IgD-negative memory B cell (primary cell): ENCODE data around the gene C12orf54. TPM values are rescaled to one million over a fixed set of nuclear protein-coding genes. Genes with fewer than 3 reads are reported as not detected.
A peak's percentile ranks its signal among the peaks of the same experiment; 100 is the strongest.
"Not testable (repeated sequence)": the region's sequence is repeated elsewhere in the genome, so short reads cannot be mapped to it uniquely, and the experiment has no call there.

Experiments
- H3K27ac Mint-ChIP-seq, 3 donors: one replicate each; pipeline ENCODE4 v1.8.0; 2020 to 2022; ENCODE audit warnings: mild to moderate bottlenecking in 3 of 3, mixed read lengths in 3 of 3, moderate library complexity in 1 of 3
- H3K27me3 Mint-ChIP-seq: one replicate; pipeline ENCODE4 v1.8.0; 2021; ENCODE audit warnings: mixed read lengths
- H3K36me3 Mint-ChIP-seq: one replicate; pipeline ENCODE4 v1.8.0; 2020; ENCODE audit warnings: mild to moderate bottlenecking, mixed read lengths
- H3K4me1 Mint-ChIP-seq, 3 donors: one replicate each; pipeline ENCODE4 v1.8.0; 2020 to 2022; ENCODE audit warnings: mixed read lengths in 3 of 3, mild to moderate bottlenecking in 1 of 3
- H3K4me3 Mint-ChIP-seq, 4 donors: one replicate each; pipeline ENCODE4 v1.8.0; 2020 to 2022; ENCODE audit warnings: mild to moderate bottlenecking in 4 of 4, mixed read lengths in 4 of 4, moderate library complexity in 3 of 4
- H3K9me3 Mint-ChIP-seq, 3 donors: one replicate each; pipeline ENCODE4 v1.8.0; 2020 to 2021; ENCODE audit warnings: mixed read lengths in 3 of 3, mild to moderate bottlenecking in 1 of 3
- polyA plus RNA-seq: library from polyadenylated mRNA; unstranded; fragments of 300-500 nt; fragmentation: Illumina TruSeq; gene quantifications from one replicate; pipeline ENCODE4 v1.2.3, GENCODE V29; 2021

The C12orf54 gene
- polyA plus RNA-seq, 1 donor from 2014 or later, result not detected

- peaks cover 3 to 6% (median 5%) of the 10 kb centered on the region in 3 donors for H3K9me3 Mint-ChIP-seq
Measured at GRCh38 chr12:48482930-48483329, 632 bp downstream of the C12orf54 start.

GRCh38 chr12:48486261-48486660 is 4.0 kb downstream of the C12orf54 start:
- no peaks in the 10 kb centered on the region for H3K4me1 Mint-ChIP-seq
- H3K27me3 Mint-ChIP-seq, result peaks cover 6% of the 10 kb centered on the region
- no peaks in the 10 kb centered on the region for H3K36me3 Mint-ChIP-seq
- peaks cover 0 to 2% (median 0%) of the 10 kb centered on the region in 3 donors for H3K9me3 Mint-ChIP-seq
- H3K4me3 Mint-ChIP-seq, result no peak overlapping the region
- H3K27ac Mint-ChIP-seq, result no peak overlapping the region

More at GRCh38 chr12:48482930-48483329, 632 bp downstream of the C12orf54 start:
- peaks cover 9% of the 10 kb centered on the region for H3K27me3 Mint-ChIP-seq
- no peak overlapping the region for H3K27ac Mint-ChIP-seq
- no peaks in the 10 kb centered on the region for H3K4me1 Mint-ChIP-seq
- H3K4me3 Mint-ChIP-seq, result no peak overlapping the region
- H3K36me3 Mint-ChIP-seq, result no peaks in the 10 kb centered on the region

- no peak overlapping the region for H3K4me3 Mint-ChIP-seq
- H3K27me3 Mint-ChIP-seq, result peaks cover 5% of the 10 kb centered on the region
- H3K4me1 Mint-ChIP-seq, result no peaks in the 10 kb centered on the region
- no peak overlapping the region for H3K27ac Mint-ChIP-seq
- H3K36me3 Mint-ChIP-seq, result no peaks in the 10 kb centered on the region
- H3K9me3 Mint-ChIP-seq, result no peaks in the 10 kb centered on the region
Measured at GRCh38 chr12:48486679-48487078, 4.4 kb downstream of the C12orf54 start.

- no peaks in the 10 kb centered on the region for H3K9me3 Mint-ChIP-seq
- H3K4me3 Mint-ChIP-seq, result no peak overlapping the region
- H3K36me3 Mint-ChIP-seq, result no peaks in the 10 kb centered on the region
- H3K27ac Mint-ChIP-seq, result no peak overlapping the region
- peaks cover 0 to 2% (median 0%) of the 10 kb centered on the region in 3 donors for H3K4me1 Mint-ChIP-seq
- peaks cover 6% of the 10 kb centered on the region for H3K27me3 Mint-ChIP-seq
Measured at GRCh38 chr12:48489012-48489411, 6.7 kb downstream of the C12orf54 start.

GRCh38 chr12:48489456-48489855 is 7.2 kb downstream of the C12orf54 start:
- not testable (repeated sequence) for H3K27me3 Mint-ChIP-seq, H3K4me3 Mint-ChIP-seq

GRCh38 chr12:48500281-48500680 is 18.0 kb downstream of the C12orf54 start:
- not testable (repeated sequence) for H3K36me3 Mint-ChIP-seq, H3K4me1 Mint-ChIP-seq, H3K9me3 Mint-ChIP-seq, H3K27me3 Mint-ChIP-seq, H3K27ac Mint-ChIP-seq, H3K4me3 Mint-ChIP-seq

More at GRCh38 chr12:48489456-48489855, 7.2 kb downstream of the C12orf54 start:
- not testable (repeated sequence) for H3K36me3 Mint-ChIP-seq, H3K4me1 Mint-ChIP-seq, H3K9me3 Mint-ChIP-seq
- H3K27ac Mint-ChIP-seq, result peak overlapping the region in 1 of 3 donors; percentile 74

GRCh38 chr12:48506836-48507235 is 24.5 kb downstream of the C12orf54 start:
- not testable (repeated sequence) for H3K27me3 Mint-ChIP-seq

GRCh38 chr12:48508987-48509386 is 26.7 kb downstream of the C12orf54 start:
- Mint-ChIP-seq H3K4me3 (no peak overlapping the region), H3K36me3 (peaks cover 1% of the 10 kb centered on the region), H3K4me1 (no peaks in the 10 kb centered on the region), H3K27ac (no peak overlapping the region), H3K27me3 (peaks cover 5% of the 10 kb centered on the region), H3K9me3 (peaks cover 1 to 13% (median 9%) of the 10 kb centered on the region in 3 donors)

More at GRCh38 chr12:48506836-48507235, 24.5 kb downstream of the C12orf54 start:
- H3K9me3 Mint-ChIP-seq, H3K4me3 Mint-ChIP-seq, H3K27ac Mint-ChIP-seq, H3K36me3 Mint-ChIP-seq, H3K4me1 Mint-ChIP-seq: not testable (repeated sequence)

- no peak overlapping the region for H3K4me3 Mint-ChIP-seq
- H3K9me3 Mint-ChIP-seq, result peaks cover 5 to 16% (median 15%) of the 10 kb centered on the region in 3 donors
- H3K27ac Mint-ChIP-seq, result no peak overlapping the region
- H3K27me3 Mint-ChIP-seq, result peaks cover 5% of the 10 kb centered on the region
- H3K4me1 Mint-ChIP-seq, result no peaks in the 10 kb centered on the region
- H3K36me3 Mint-ChIP-seq, result peaks cover 3% of the 10 kb centered on the region
Measured at GRCh38 chr12:48510111-48510510, 27.8 kb downstream of the C12orf54 start.

GRCh38 chr12:48512855-48513254 is 30.6 kb downstream of the C12orf54 start:
- Mint-ChIP-seq H3K4me3 (no peak overlapping the region), H3K9me3 (peaks cover 5 to 16% (median 15%) of the 10 kb centered on the region in 3 donors), H3K36me3 (peaks cover 3% of the 10 kb centered on the region), H3K27ac (no peak overlapping the region), H3K4me1 (no peaks in the 10 kb centered on the region), H3K27me3 (no peaks in the 10 kb centered on the region)

GRCh38 chr12:48514728-48515127 is 32.4 kb downstream of the C12orf54 start:
- H3K27ac Mint-ChIP-seq, result no peak overlapping the region
- peaks cover 5 to 15% (median 15%) of the 10 kb centered on the region in 3 donors for H3K9me3 Mint-ChIP-seq
- H3K36me3 Mint-ChIP-seq, result peaks cover 4% of the 10 kb centered on the region
- no peaks in the 10 kb centered on the region for H3K27me3 Mint-ChIP-seq
- H3K4me1 Mint-ChIP-seq, result no peaks in the 10 kb centered on the region
- no peak overlapping the region for H3K4me3 Mint-ChIP-seq

GRCh38 chr12:48520381-48520780 is 38.1 kb downstream of the C12orf54 start:
- not testable (repeated sequence) for H3K27me3 Mint-ChIP-seq, H3K36me3 Mint-ChIP-seq, H3K4me1 Mint-ChIP-seq, H3K4me3 Mint-ChIP-seq, H3K9me3 Mint-ChIP-seq, H3K27ac Mint-ChIP-seq

- Mint-ChIP-seq H3K36me3 (no peaks in the 10 kb centered on the region), H3K27ac (no peak within 1 kb of the TSS), H3K4me3 (no peak within 1 kb of the TSS), H3K27me3 (peaks cover 10% of the 10 kb centered on the region), H3K4me1 (no peaks in the 10 kb centered on the region), H3K9me3 (no peaks in the 10 kb centered on the region)
Measured at GRCh38 chr12:48525332-48525731, 43.0 kb downstream of the C12orf54 start, which contains the start of gene OR8S1. OR8S1 (plus strand) TSS chr12:48525632; CDS start chr12:48525632, 0 bp downstream.

GRCh38 chr12:48527891-48528670 is 45.8 kb downstream of the C12orf54 start:
- Mint-ChIP-seq H3K27ac (no peak overlapping the region), H3K4me1 (no peaks in the 10 kb centered on the region), H3K36me3 (no peaks in the 10 kb centered on the region), H3K27me3 (peaks cover 10% of the 10 kb centered on the region), H3K4me3 (no peak overlapping the region), H3K9me3 (no peaks in the 10 kb centered on the region)

- H3K27ac Mint-ChIP-seq, result no peak overlapping the region
- H3K27me3 Mint-ChIP-seq, result peaks cover 5% of the 10 kb centered on the region
- peaks cover 0 to 11% (median 0%) of the 10 kb centered on the region in 3 donors for H3K9me3 Mint-ChIP-seq
- H3K4me3 Mint-ChIP-seq, result no peak overlapping the region
- H3K36me3 Mint-ChIP-seq, result no peaks in the 10 kb centered on the region
- H3K4me1 Mint-ChIP-seq, result no peaks in the 10 kb centered on the region
Measured at GRCh38 chr12:48532601-48533000, 50.3 kb downstream of the C12orf54 start.

- Mint-ChIP-seq H3K9me3 (peaks cover 0 to 11% (median 0%) of the 10 kb centered on the region in 3 donors), H3K27me3 (peaks cover 8% of the 10 kb centered on the region), H3K27ac (no peak overlapping the region), H3K4me3 (no peak overlapping the region), H3K36me3 (no peaks in the 10 kb centered on the region), H3K4me1 (no peaks in the 10 kb centered on the region)
Measured at GRCh38 chr12:48536602-48537001, 54.3 kb downstream of the C12orf54 start.
